ENCODE results near the gene ZNF439.
"Not testable (repeated sequence)": the region's sequence is repeated elsewhere in the genome, so short reads cannot be mapped to it uniquely, and the experiment has no call there.

Gene ZNF439

GRCh38 chr19:11872624-11873023 is 24.1 kb downstream of the ZNF439 start:
- DNase-seq, result no peak

DNA sequence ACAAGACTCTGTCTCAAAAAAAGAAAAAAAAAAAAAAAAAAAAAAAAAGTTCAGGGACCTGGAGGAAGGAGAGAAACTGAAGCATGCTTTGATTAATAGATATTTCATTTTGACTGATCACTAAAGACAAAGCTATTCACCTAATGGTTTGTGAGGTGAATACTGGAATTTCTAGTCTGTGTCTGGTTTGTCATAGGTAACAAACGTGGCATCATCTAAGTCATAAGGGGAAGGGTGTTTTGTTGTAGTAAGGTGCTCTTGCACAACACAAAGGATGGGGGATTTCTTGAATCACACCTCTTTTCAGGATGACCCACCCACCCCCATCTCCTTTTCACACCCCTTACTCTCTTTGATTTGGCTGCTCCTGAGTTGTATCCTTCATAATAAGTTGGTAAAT is 25.2 kb downstream of the ZNF439 start:
- no peak for DNase-seq

- peak; percentile 46 for DNase-seq
Measured at GRCh38 chr19:11879687-11880266, 31.3 kb downstream of the ZNF439 start.

DNA sequence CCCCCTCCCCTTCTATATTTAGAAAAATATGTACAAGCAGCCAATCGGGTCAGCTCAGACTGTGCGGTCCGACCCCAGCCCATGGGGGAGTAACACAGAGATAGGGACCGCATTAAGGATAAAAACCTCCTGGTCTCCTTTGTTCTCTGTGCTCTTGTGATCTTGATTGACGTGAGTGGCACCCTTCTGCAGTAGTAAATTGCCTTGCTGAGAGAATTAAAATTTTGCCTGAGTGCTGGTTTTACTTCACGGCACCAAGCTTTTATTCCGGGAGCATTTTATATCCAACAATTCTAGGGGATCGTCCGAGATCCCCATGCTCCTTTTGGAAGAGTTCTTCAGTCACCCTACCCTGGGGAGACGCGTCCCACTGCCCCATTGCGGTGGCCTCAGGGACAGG is 32.1 kb downstream of the ZNF439 start:
- no peak for DNase-seq

DNA sequence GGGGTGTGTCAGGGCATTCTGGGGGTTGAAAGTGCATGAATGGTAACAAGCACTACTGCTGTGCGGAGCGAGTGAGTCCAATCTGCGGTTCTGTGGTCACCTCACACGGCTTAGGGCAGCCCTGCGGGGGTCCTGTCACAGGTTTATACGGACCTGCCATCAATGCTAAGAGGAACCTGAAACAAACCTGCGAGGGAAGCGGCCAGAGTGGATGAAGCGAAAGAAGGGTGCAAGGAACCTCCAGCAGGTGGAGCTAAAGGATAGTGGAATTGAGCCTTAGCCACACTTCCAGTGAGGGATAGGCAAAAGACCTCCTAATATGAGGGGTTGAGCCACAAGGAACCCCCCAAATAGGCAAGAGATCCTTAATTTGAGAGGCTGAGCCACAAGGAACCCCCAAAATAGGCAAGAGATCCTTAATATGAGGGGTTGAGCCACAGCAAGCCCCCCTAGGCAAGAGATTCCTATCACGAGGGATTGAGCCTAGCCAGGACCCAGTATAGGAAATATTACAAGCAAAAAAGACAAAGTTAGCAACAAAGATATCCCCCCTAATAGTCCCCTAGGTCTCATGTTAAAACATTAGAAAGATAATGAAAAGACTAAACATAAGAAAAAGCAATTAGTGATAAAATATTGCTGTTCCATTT is 32.8 kb downstream of the ZNF439 start:
- peak; percentile 56 for DNase-seq

DNA sequence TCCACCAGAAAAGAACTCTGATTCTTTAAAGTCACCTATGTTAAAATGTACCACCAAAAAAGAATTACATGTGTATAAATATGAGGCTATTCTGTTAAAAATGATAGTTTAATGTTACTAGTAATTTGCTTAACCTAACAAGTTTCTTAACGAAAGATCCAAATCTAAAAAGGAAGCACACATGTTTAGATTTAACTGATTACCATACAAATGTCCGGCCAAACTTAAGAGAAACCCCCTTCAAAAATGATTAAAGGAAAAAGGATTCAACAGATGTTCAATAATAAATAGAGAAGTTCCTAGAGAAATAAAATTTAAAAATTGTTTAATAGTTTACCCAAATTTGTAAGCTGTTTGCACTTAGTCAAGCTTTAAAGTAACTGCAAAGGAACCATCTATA is 34.1 kb downstream of the ZNF439 start:
- DNase-seq, result no peak

DNA sequence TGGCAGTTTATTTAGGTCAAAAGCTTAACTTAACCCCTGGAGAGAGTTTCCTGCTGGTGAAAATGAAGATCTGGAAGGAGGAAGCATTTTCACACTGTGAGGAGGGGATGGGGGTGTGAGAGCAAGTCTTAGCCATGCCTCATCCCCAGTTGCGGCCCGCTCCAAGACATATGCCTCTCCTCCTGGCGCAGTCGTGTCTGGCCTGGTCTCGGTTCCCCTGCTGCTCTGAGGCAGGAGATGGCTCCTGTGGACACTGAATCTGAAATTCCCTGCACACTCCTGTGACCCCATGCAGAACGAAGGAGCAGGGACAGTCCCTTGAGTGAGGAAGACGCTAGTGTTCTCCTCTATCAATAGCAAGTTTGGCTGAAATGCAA is 38.7 kb downstream of the ZNF439 start:
- no peak for DNase-seq

GRCh38 chr19:11887611-11888531 is 39.3 kb downstream of the ZNF439 start, which contains the start of gene ZNF69:
TSS of gene ZNF69 (plus strand) at chr19:11887782. CDS start at chr19:11887924, 142 bp downstream.
- peak; percentile 67 for DNase-seq

DNA sequence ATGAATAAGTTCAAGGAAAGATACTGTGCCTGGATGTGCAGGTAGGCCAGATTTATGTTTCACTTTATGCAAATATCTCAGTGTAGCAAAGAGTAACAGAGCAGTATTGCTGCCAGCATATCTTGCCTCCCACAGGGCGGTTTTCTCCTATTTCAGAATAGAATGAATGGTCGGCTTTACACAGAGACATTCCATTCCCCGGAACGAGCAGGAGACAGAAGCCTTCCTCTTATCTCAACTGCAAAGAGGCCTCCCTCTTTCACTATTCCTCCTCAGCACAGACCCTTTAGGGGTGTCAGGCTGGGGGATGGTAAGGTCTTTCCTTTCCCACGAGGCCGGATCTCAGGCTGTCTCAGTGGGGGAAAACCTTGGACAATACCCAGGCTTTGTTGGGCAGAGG is 41.4 kb downstream of the ZNF439 start:
- DNase-seq, result not testable (repeated sequence)

- no peak for DNase-seq
Measured at GRCh38 chr19:11890634-11891033, 42.1 kb downstream of the ZNF439 start.

GRCh38 chr19:11894851-11895250 is 46.3 kb downstream of the ZNF439 start:
- DNase-seq, result no peak

DNA sequence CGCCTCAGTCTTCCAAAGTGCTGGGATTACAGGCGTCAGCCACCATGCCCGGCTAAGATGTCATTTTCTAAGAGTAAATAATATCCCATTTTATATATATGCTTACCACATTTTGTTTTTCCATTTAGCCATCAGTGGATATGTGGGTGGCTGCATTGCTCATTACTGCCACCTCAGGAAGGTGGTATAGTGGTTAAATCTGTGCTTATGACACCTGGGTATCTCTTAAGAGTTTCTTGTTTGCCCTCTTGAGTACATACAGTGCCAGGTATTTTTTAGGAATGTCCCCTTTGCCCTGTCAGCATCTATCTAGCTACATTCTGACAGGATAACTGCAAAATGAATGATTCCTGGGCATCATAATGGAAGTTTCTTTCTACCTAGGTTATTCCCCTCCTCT is 53.7 kb downstream of the ZNF439 start:
- no peak for DNase-seq

- no peak for DNase-seq
Measured at GRCh38 chr19:11905928-11906327, 57.4 kb downstream of the ZNF439 start.

GRCh38 chr19:11911937-11912336 is 63.4 kb downstream of the ZNF439 start:
- not testable (repeated sequence) for DNase-seq

- DNase-seq, result not testable (repeated sequence)
Measured at GRCh38 chr19:11914417-11915051, 66.0 kb downstream of the ZNF439 start.

Data from activated T-cell treated with anti-CD3 and anti-CD28 coated beads, Interleukin-2, amount 50 U/mL, for 1 hour (primary cell).